Peyer's patch (tissue), 4 donors: ENCODE results near the gene PADI2. TPM values are rescaled to one million over a fixed set of nuclear protein-coding genes. Genes with fewer than 3 reads are reported as not detected.

Experiments used
- DNase-seq, 3 donors: peaks; one replicate each; pipeline ENCODE4 v3.0.0-alpha.2; 2017 to 2019
- H3K27ac ChIP-seq, 4 donors: fragments of 200-600 bp; sonication (generic); one replicate each; pipeline ENCODE4 v1.5.1; 2016 to 2019
- H3K27me3 ChIP-seq, 2 donors: fragments of 200-600 bp; sonication (generic); one replicate each; pipeline ENCODE4 v1.5.1; 2019
- H3K36me3 ChIP-seq, 3 donors: fragments of 200-600 bp; sonication (generic); one replicate each; pipeline ENCODE4 v1.5.1; 2016 to 2019
- H3K4me1 ChIP-seq, 4 donors: fragments of 200-600 bp; sonication (generic); one replicate each; pipeline ENCODE4 v1.5.1; 2016 to 2019
- H3K4me3 ChIP-seq, 4 donors: fragments of 200-600 bp; sonication (generic); 1 replicate in 3 of 4; 2 replicates in 1 of 4; pipeline ENCODE4 v1.5.1; 2016 to 2019; ENCODE audit warnings: mild to moderate bottlenecking in 1 of 4
- H3K9me3 ChIP-seq, 4 donors: fragments of 200-600 bp; sonication (generic); one replicate each; pipeline ENCODE4 v1.5.1; 2016 to 2019; ENCODE audit warnings: mild to moderate bottlenecking in 1 of 4
- CTCF ChIP-seq, 6 experiments: fragments of 450-650 bp in 4 of 6; fragments of 200-600 bp in 2 of 6; sonication (generic) in 1 of 6; IDR thresholded peaks; one replicate each; pipeline ENCODE4 v1.5.1; 2017 to 2019; ENCODE audit warnings: antibody characterized with exemption in 6 of 6, mild to moderate bottlenecking in 3 of 6, moderate library complexity in 1 of 6
- POLR2A ChIP-seq, 2 donors: fragments of 450-650 bp; IDR thresholded peaks; one replicate each; pipeline ENCODE4 v1.5.1; 2017; ENCODE audit warnings: antibody characterized with exemption in 2 of 2, mild to moderate bottlenecking in 2 of 2, moderate library complexity in 2 of 2
- total RNA-seq, 4 donors: library from RNA; depleted of rRNA; stranded (reverse); fragments of >200 nt; gene quantifications; one replicate each; pipeline ENCODE4 v1.1.0, GENCODE V29; 2016

PADI2 gene
- total RNA-seq, 4 donors from 2014 or later = 29.7 to 191 (median 57.9) TPM

- no peaks in the 10 kb centered on the region for H3K36me3 ChIP-seq
- no peak overlapping the region for H3K27ac ChIP-seq
- no peak overlapping the region for H3K4me3 ChIP-seq
- no peaks in the 10 kb centered on the region for H3K27me3 ChIP-seq
- TF ChIP-seq POLR2A (IDR thresholded peaks at IDR 0.05) (no peak), CTCF (IDR thresholded peaks at IDR 0.05) (peak in 5 of 6 experiments; percentile 9 to 87 (median 77))
- H3K9me3 ChIP-seq = no peaks in the 10 kb centered on the region
- DNase-seq = peak; percentile 36 to 82 (median 75)
- no peaks in the 10 kb centered on the region for H3K4me1 ChIP-seq
These were observed 59.6 kb downstream of the PADI2 start for GRCh38 chr1:17059391-17060305.

- peaks cover 0 to 18% (median 10%) of the 10 kb centered on the region in 4 donors for H3K4me1 ChIP-seq
- H3K36me3 ChIP-seq = peaks cover 0 to 3% (median 0%) of the 10 kb centered on the region in 3 donors
- H3K27ac ChIP-seq = no peak overlapping the region
- H3K27me3 ChIP-seq = no peaks in the 10 kb centered on the region
- TF ChIP-seq POLR2A (IDR thresholded peaks at IDR 0.05) (no peak), CTCF (IDR thresholded peaks at IDR 0.05) (no peak)
- no peak overlapping the region for H3K4me3 ChIP-seq
- DNase-seq = no peak
- no peaks in the 10 kb centered on the region for H3K9me3 ChIP-seq
These were observed 62.7 kb downstream of the PADI2 start for GRCh38 chr1:17056551-17056950.

GRCh38 chr1:17055801-17056200, 63.5 kb downstream of the PADI2 start:
- TF ChIP-seq CTCF (IDR thresholded peaks at IDR 0.05) = no peak
- TF ChIP-seq POLR2A (IDR thresholded peaks at IDR 0.05) = no peak
- Histone ChIP-seq H3K9me3 (no peaks in the 10 kb centered on the region), H3K27me3 (no peaks in the 10 kb centered on the region), H3K4me3 (no peak overlapping the region), H3K27ac (no peak overlapping the region), H3K36me3 (peaks cover 0 to 3% (median 0%) of the 10 kb centered on the region in 3 donors), H3K4me1 (peaks cover 0 to 19% (median 10%) of the 10 kb centered on the region in 4 donors)
- no peak for DNase-seq

GRCh38 chr1:17053685-17054410, 65.4 kb downstream of the PADI2 start, which contains the start of gene SDHB:
TSS of gene SDHB (minus strand) at chr1:17054032. CDS start at chr1:17054019, 13 bp downstream.
- H3K36me3 ChIP-seq = peaks cover 0 to 16% (median 0%) of the 10 kb centered on the region in 3 donors
- no peaks in the 10 kb centered on the region for H3K9me3 ChIP-seq
- TF ChIP-seq POLR2A (IDR thresholded peaks at IDR 0.05) (peak; percentile 94 to 98), CTCF (IDR thresholded peaks at IDR 0.05) (no peak)
- peak within 1 kb of the TSS; percentile 83 to 91 (median 88) for H3K27ac ChIP-seq
- peaks cover 0 to 19% (median 10%) of the 10 kb centered on the region in 4 donors for H3K4me1 ChIP-seq
- no peaks in the 10 kb centered on the region for H3K27me3 ChIP-seq
- peak; percentile 98 to 99 (median 99) for DNase-seq
- peak within 1 kb of the TSS; percentile 70 to 85 (median 76) for H3K4me3 ChIP-seq

- Histone ChIP-seq H3K27ac (peak overlapping the region; percentile 83 to 91 (median 88)), H3K36me3 (peaks cover 0 to 16% (median 0%) of the 10 kb centered on the region in 3 donors), H3K27me3 (no peaks in the 10 kb centered on the region), H3K9me3 (no peaks in the 10 kb centered on the region), H3K4me1 (peaks cover 0 to 19% (median 10%) of the 10 kb centered on the region in 4 donors), H3K4me3 (peak overlapping the region; percentile 70 to 85 (median 76))
- DNase-seq = no peak
- TF ChIP-seq POLR2A (IDR thresholded peaks at IDR 0.05) (no peak), CTCF (IDR thresholded peaks at IDR 0.05) (peak in 1 of 6 experiments; percentile 6)
These were observed 66.1 kb downstream of the PADI2 start for GRCh38 chr1:17053086-17053684.
